IPS-NIHi11 (cell line): ENCODE data around the gene SERTM2.

Experiments
- DNase-seq: peaks from one replicate; pipeline ENCODE4 v3.0.0; 2012; ENCODE audit warnings: mixed read lengths, low spot score

The SERTM2 gene

GRCh38 chrX:111560801-111561200 is 49.4 kb downstream of the SERTM2 start:
- no peak for DNase-seq

GRCh38 chrX:111561851-111562250 is 50.4 kb downstream of the SERTM2 start:
- no peak for DNase-seq

- no peak for DNase-seq
Measured at GRCh38 chrX:111567542-111568255, 56.3 kb downstream of the SERTM2 start.

- peak; percentile 23 for DNase-seq
Measured at GRCh38 chrX:111568354-111568753, 56.9 kb downstream of the SERTM2 start.

GRCh38 chrX:111568817-111569216 is 57.4 kb downstream of the SERTM2 start:
- DNase-seq: no peak
